Fibroblast of the aortic adventitia (primary cell): ENCODE results near the gene TEDC1. TPM values are rescaled to one million over a fixed set of nuclear protein-coding genes. Genes with fewer than 3 reads are reported as not detected.

ENCODE experiments used
- DNase-seq: peaks from one replicate; pipeline ENCODE4 v3.0.0-alpha.2; 2010; ENCODE audit warnings: low read depth
- H3K4me3 ChIP-seq: 2 replicates; pipeline ENCODE4 v1.5.1; 2011; ENCODE audit warnings: low read depth, mild to moderate bottlenecking, control low read depth, low read length, moderate library complexity
- total RNA-seq: library from RNA; depleted of rRNA; stranded (reverse); fragments of >200 nt; gene quantifications from 2 replicates; pipeline ENCODE4 v1.2.3, GENCODE V29; 2012; ENCODE audit warnings: low replicate concordance
- TF ChIP-seq, protein P1 (sequence below): IDR thresholded peaks from 2 replicates; pipeline ENCODE4 v1.5.1; 2011; ENCODE audit warnings: mild to moderate bottlenecking, low read length, control low read depth, inconsistent platforms; ENCODE audit not compliant: insufficient read depth

Gene TEDC1
- total RNA-seq, 1 donor = 12.6 TPM

DNA sequence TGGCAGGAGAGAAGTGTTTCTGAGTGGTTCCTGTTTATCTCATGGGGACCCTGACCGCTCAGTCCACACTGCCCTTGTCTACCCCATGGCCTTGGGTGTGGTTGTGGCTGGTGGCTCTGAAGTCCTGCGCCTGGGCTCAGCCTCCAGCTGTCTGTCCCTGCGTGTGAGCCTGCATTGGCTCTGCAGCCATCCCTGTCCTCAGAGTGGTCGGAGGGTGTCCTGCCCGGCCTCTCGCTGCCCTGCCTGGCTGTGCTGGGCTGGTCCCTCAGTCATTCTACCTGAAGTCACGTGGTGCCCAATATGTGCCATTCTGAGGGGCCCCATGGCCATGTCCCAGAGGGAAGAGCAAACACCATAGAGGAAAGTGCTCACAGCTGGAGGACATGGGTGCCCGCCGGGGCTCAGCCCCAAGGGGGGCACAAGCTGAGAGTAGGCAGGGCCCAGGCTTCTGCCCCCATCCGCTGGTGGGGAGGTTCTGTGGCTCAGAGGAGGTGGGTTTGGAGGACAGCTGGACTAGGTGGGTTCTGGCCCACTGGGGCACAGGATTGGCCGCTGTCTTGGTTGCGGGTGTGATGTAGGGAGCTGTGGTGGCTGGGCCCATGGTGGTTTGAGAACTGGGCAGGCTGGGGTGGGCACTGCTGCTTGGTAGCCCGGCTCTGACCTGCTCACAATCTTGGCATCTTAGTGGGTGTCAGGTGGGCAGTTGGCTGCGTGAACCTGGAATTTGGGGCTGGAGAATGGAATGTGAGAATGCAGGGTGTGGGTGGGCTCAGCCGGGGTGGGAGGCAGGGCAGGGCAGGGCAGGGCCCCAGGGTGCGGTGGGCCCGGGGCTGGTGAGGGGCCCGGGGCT lies 11.6 kb downstream of the TEDC1 start:
- no peak overlapping the region for H3K4me3 ChIP-seq
- DNase-seq = no peak
- TF ChIP-seq, protein P1, sequence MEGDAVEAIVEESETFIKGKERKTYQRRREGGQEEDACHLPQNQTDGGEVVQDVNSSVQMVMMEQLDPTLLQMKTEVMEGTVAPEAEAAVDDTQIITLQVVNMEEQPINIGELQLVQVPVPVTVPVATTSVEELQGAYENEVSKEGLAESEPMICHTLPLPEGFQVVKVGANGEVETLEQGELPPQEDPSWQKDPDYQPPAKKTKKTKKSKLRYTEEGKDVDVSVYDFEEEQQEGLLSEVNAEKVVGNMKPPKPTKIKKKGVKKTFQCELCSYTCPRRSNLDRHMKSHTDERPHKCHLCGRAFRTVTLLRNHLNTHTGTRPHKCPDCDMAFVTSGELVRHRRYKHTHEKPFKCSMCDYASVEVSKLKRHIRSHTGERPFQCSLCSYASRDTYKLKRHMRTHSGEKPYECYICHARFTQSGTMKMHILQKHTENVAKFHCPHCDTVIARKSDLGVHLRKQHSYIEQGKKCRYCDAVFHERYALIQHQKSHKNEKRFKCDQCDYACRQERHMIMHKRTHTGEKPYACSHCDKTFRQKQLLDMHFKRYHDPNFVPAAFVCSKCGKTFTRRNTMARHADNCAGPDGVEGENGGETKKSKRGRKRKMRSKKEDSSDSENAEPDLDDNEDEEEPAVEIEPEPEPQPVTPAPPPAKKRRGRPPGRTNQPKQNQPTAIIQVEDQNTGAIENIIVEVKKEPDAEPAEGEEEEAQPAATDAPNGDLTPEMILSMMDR = no peak

DNA sequence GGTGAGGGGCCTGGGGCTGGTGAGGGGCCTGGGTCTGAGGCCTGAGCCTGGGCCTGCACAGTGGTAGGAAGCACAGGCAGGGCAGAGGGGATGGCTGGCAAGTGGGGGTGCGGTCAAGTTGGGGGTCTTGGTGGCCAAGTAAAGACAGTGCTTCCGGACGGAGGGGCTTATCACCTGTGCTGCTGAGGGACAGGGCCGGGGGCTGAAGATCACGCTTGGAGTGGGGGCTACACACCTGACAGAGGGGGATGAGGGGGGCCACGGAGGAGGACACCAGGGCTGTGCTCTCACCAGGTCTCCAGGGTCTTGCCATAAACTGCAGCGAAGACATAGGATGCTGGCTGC lies 12.2 kb downstream of the TEDC1 start:
- TF ChIP-seq, protein P1 = no peak
- H3K4me3 ChIP-seq = no peak overlapping the region
- DNase-seq = no peak

DNA sequence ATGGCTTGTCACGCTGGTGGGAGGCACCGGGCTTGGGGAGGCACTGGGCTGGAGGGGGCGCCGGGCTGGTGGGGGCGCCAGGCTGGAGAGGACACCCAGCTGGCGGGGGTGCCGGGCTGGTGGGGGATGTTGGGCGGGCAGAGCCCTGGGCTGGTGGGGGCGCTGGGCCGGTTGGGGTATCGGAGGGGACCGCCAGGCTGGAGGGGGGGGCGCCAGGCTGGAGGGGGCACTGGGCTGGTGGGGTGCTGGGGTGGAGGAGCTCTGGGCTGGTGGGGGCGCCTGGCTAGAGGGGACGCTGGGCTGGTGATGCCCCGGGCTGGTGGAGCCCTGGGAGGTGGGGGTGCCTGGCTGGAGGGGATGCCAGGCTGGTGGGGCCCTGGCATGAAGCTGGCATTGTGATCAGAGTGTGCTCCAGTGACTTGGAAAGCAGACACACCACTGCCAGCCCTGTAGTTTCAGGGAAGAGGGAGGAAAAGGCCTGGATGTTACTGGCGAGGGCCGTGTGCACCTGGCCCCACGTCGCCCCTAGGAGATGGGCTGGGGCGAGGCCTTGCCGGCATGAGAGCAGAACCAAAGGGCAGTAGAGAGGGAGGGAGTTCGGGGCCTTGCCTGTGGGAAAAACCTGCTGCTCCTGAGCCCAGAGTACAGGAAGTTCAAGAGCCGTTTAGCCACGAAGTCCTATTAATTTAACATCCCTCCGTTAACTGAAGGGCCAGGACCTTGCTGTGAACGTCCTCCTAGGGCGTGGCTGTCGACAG lies 13.1 kb downstream of the TEDC1 start:
- TF ChIP-seq, protein P1 = no peak
- no peak overlapping the region for H3K4me3 ChIP-seq
- DNase-seq = no peak

DNA sequence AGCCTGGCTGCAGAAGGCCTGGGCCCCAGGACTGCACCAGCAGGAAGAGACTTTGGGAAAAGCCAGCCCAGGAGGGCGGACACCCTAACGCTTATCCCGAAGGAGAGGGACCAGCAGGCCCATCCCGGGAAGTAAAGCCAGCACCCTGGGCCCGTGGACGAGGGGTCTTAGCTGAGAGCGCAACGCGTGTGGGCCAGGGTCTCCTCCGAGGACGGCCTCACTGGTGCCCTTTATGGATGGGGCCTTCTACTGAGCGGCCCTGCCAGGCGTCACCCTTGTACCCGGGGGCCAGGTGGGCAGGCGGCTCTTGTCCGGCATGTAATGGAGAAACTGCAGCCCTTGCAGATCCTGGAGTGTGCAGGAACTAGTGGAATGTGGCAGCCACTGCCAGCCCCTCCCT lies 14.1 kb downstream of the TEDC1 start:
- no peak overlapping the region for H3K4me3 ChIP-seq
- TF ChIP-seq, protein P1 = no peak
- no peak for DNase-seq

DNA sequence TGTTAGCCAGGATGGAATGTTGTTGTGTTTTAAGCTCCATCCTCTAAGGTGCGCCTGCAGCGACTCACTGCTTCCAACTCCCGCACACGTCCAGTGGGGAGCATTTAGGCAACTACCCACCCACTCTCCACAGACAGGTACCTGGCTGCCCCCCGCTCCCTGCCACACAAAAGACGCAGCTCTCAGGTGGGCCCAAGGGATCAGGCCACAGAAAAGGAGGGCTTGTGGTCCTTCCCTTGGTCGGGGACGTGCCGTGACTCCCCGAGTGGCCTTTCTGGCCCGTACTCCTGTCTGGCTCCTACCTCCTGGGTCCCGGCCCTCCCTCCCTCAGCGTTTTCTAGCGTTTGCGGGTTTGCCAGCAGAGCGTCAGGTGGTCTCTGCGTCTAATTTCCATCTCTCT lies 16.2 kb downstream of the TEDC1 start:
- no peak for DNase-seq
- H3K4me3 ChIP-seq = no peak overlapping the region
- TF ChIP-seq, protein P1 = no peak

DNA sequence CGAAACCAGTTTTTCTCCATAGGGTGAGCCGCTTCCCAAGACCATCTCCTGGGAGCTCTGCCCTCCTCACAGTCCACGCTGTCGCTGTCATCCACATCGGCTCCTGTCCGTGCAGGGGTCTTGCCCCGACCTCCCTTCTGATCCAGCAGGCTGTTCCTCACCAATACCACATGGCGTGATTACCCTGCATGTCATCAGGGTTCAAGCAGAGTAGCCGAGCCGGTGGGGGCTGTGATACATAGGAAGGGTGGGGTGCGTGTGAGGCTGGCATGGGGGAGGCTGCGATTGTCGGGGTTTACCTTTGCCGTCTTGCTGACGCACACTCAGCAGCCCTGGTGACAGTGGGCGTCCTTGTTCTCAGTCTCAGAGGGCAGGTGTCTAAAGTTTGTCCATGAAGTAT lies 17.0 kb downstream of the TEDC1 start:
- TF ChIP-seq, protein P1 = no peak
- no peak for DNase-seq
- H3K4me3 ChIP-seq = no peak overlapping the region
